Lower leg skin (tissue), 4 donors: ENCODE results near the gene BUD23. TPM values are rescaled to one million over a fixed set of nuclear protein-coding genes. Genes with fewer than 3 reads are reported as not detected.

ENCODE experiments used
- DNase-seq, 2 donors: peaks; one replicate each; pipeline ENCODE4 v3.0.0-alpha.2; 2019; ENCODE audit warnings: low spot score in 2 of 2
- H3K4me3 ChIP-seq: fragments of 200-600 bp; sonication (generic); 2 replicates; pipeline ENCODE4 v1.5.1; 2017; ENCODE audit warnings: mild to moderate bottlenecking, low read depth; ENCODE audit not compliant: poor library complexity, severe bottlenecking
- POLR2A ChIP-seq, 2 donors: fragments of 450-650 bp; IDR thresholded peaks; one replicate each; pipeline ENCODE4 v1.6.1; 2016 to 2017; ENCODE audit warnings: antibody characterized with exemption in 2 of 2, mild to moderate bottlenecking in 1 of 2, moderate library complexity in 1 of 2
- WGBS, 2 donors: methylation state at CpG; one replicate each; pipeline ENCODE4 v1.1.5; 2018; 5-methylcytosine and 5-hydroxymethylcytosine counted together
- intact Hi-C: fragments of 100-400 bp; cut with DNase I; formaldehyde crosslinking; loops from one replicate; pipeline ENCODE4 v1.15.0; 2023; ENCODE audit warnings: low total_unique reads
- total RNA-seq, 4 donors: library from RNA; depleted of rRNA; stranded (reverse); fragments of >200 nt; gene quantifications; one replicate each; pipeline ENCODE4 v1.1.0, GENCODE V29; 2016
- TF ChIP-seq, protein P1 (sequence below), 3 donors: fragments of 450-650 bp; IDR thresholded peaks; one replicate each; pipeline ENCODE4 v1.5.1; 2016; ENCODE audit warnings: antibody characterized with exemption in 3 of 3, mild to moderate bottlenecking in 3 of 3, moderate library complexity in 2 of 3

Gene BUD23
- total RNA-seq, 4 donors from 2014 or later: 46.3 to 57.8 (median 53.2) TPM

DNA sequence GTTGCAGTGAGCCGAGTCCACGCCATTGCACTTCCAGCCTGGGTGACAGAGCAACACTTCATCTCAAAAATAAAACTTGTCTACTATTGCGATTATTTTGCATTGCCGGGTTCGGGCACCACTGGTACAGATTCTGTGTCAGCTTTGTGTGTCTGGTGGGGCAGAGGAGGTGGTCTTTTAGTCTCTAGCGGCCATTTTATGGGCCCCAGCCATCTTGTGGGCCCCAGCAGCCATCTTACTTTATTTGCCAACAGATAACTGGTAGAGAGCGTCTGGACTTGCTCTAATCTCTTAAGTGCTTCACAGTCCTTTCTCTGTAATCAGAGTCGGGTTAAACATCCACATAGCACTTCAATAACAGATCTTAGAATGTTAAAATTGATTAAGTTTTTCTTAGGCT lies 4.9 kb downstream of the BUD23 start:
- H3K4me3 ChIP-seq: no peak overlapping the region
- TF ChIP-seq, protein P1, sequence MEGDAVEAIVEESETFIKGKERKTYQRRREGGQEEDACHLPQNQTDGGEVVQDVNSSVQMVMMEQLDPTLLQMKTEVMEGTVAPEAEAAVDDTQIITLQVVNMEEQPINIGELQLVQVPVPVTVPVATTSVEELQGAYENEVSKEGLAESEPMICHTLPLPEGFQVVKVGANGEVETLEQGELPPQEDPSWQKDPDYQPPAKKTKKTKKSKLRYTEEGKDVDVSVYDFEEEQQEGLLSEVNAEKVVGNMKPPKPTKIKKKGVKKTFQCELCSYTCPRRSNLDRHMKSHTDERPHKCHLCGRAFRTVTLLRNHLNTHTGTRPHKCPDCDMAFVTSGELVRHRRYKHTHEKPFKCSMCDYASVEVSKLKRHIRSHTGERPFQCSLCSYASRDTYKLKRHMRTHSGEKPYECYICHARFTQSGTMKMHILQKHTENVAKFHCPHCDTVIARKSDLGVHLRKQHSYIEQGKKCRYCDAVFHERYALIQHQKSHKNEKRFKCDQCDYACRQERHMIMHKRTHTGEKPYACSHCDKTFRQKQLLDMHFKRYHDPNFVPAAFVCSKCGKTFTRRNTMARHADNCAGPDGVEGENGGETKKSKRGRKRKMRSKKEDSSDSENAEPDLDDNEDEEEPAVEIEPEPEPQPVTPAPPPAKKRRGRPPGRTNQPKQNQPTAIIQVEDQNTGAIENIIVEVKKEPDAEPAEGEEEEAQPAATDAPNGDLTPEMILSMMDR (IDR thresholded peaks at IDR 0.05): no peak
- no peak for TF ChIP-seq POLR2A (IDR thresholded peaks at IDR 0.05)
- intact Hi-C loops: no loop called here
- 95% methylated on average over 8 of the region's 8 CpGs for WGBS, 2 donors
- no peak for DNase-seq

DNA sequence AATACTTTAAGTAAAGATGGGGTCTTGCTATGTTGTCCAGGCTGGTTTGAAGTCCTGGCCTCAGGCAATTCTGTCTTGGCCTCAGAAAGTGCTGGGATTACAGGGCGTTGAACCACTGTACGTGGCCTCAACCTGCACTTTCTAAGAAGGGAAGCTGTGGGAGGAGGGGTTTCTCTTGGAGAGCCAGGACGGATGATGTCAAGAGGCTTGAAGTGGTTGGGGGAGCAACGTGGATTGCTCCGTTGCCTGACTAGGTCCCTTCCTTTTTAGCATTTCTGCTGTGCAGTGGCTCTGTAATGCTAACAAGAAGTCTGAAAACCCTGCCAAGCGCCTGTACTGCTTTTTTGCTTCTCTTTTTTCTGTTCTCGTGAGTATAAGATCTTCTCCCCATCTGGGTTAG lies 7.2 kb downstream of the BUD23 start:
- DNase-seq: no peak
- H3K4me3 ChIP-seq: no peak overlapping the region
- TF ChIP-seq, protein P1 (IDR thresholded peaks at IDR 0.05): no peak
- no peak for TF ChIP-seq POLR2A (IDR thresholded peaks at IDR 0.05)
- WGBS, 2 donors: 84 to 87% methylated on average over 7 of the region's 7 CpGs
- intact Hi-C loops: no loop called here

DNA sequence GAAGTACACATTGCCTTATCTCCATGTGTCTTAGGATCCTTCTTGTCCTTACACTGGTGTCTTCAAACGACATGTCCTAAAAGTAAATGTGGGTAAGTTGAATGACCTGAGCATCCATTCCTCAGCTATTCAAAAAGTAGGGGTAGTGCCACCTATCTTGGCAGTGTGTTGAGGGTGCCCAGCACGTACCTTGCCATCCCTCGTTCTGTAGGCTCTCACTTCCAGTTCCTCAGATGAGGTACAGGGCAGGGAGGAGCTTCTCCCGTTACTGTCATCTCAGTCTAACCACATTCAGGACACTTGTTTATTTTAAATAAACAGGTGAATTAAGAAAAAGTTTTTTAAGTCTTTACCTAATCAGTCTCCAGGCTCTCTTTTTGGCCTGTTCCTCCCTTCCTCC lies 13.0 kb downstream of the BUD23 start:
- no peak for DNase-seq
- WGBS, 2 donors: 85 to 90% methylated on average over 4 of the region's 4 CpGs
- H3K4me3 ChIP-seq: no peak overlapping the region
- no peak for TF ChIP-seq POLR2A (IDR thresholded peaks at IDR 0.05)
- TF ChIP-seq, protein P1 (IDR thresholded peaks at IDR 0.05): no peak
- intact Hi-C loops: no loop called here

DNA sequence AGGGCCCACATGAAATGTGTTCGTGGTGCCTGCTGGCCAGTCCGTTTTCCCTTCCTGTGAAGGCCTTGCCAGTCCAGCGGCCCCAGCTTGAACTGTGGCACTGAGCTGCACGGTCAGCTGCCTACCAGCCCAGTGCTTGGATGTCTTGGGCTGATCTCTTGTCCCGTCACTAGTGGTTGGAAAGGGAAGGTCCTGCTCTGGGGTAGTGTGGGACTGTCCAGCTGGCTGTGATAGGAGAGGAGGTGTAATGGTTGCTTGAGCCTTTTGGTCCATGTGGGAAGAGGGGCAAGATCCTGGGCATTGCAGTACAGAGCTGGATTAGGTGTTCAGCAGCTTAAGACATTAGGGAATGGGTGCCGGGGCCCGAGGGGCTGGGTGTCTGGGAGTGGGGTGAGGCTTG lies 15.0 kb downstream of the BUD23 start:
- 81 to 91% methylated on average over 7 of the region's 7 CpGs for WGBS, 2 donors
- TF ChIP-seq, protein P1 (IDR thresholded peaks at IDR 0.05): no peak
- TF ChIP-seq POLR2A (IDR thresholded peaks at IDR 0.05): no peak
- intact Hi-C loops: no loop called here
- no peak for DNase-seq
- H3K4me3 ChIP-seq: no peak overlapping the region

DNA sequence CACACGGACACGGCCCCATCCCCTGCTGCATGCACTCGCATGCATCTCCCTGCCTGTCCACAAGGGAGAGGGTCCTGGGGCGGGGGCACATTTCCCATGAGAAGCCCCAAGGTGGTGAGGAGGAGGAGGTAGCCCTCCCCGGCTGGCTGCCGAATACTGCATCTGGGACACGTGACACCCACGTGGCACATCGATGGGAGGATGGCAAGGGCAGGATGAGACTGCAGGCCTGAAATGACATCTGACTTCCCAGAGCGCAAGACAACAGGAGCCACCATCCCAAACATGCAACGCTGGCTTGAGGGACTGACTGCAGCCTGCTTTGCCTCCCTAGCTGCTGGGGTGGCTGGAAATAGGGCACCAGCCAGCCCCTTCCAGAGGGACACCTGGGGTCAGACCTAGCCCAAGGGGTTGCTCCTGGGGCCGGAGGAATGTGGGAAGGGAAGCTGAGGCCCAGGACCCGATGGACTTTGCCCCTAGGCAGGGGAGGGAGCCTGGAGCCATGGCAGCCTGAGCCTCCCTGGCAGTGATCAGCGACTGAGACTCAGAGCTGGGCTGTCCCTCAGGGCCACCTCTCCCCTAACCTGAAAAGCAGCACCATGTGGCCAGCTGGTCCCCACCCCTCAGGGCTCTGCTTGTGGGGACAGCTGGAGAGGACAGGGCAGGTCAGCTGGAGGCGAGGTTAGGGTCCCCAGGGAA lies 16.1 kb downstream of the BUD23 start:
- TF ChIP-seq POLR2A (IDR thresholded peaks at IDR 0.05): no peak
- TF ChIP-seq, protein P1 (IDR thresholded peaks at IDR 0.05): no peak
- no peak for DNase-seq
- intact Hi-C loops: no loop called here
- no peak overlapping the region for H3K4me3 ChIP-seq
- WGBS, 2 donors: 79 to 82% methylated on average over 8 to 13 of the region's 15 CpGs

DNA sequence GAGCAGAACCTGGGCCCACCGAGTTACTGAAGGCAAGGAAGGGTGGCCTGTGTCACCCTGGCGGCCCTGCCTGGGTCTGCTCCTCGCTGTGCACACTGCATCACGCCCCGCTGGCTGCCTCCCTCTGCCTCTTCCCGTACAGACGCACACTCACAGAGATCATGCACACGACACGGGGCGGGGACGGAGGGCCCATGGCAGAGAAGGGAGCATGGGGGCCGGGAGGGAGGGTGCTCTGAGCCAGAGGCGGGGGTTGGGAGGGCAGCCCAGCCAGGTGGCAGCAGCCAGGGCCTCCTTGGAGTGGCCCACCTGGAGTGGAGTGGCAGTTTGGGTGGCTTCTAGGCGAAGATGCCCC lies 16.6 kb downstream of the BUD23 start:
- H3K4me3 ChIP-seq: no peak overlapping the region
- no peak for DNase-seq
- TF ChIP-seq, protein P1 (IDR thresholded peaks at IDR 0.05): no peak
- WGBS, 2 donors: 81 to 90% methylated on average over 14 of the region's 14 CpGs
- intact Hi-C loops: no loop called here
